Measurements from ENCODE around the gene KPTN.

Gene KPTN

GRCh38 chr19:47464675-47465419 lies 19.2 kb downstream of the KPTN start:
- no peak for FAIRE-seq

- FAIRE-seq = no peak
Observed at GRCh38 chr19:47461876-47462275, 22.1 kb downstream of the KPTN start.

GRCh38 chr19:47459477-47459876 lies 24.5 kb downstream of the KPTN start:
- FAIRE-seq = no peak

GRCh38 chr19:47458672-47459071 lies 25.3 kb downstream of the KPTN start:
- FAIRE-seq = no peak

GRCh38 chr19:47456721-47457474 lies 27.1 kb downstream of the KPTN start:
- no peak for FAIRE-seq

- FAIRE-seq = no peak
Observed at GRCh38 chr19:47450478-47450877, 33.5 kb downstream of the KPTN start.

- no peak for FAIRE-seq
Observed at GRCh38 chr19:47448360-47448727, 35.7 kb downstream of the KPTN start.

- FAIRE-seq = no peak
Observed at GRCh38 chr19:47447470-47448359, 36.3 kb downstream of the KPTN start.

GRCh38 chr19:47446534-47447469 lies 37.2 kb downstream of the KPTN start:
- no peak for FAIRE-seq

GRCh38 chr19:47445937-47446402 lies 38.0 kb downstream of the KPTN start:
- FAIRE-seq = no peak

GRCh38 chr19:47445527-47445926 lies 38.5 kb downstream of the KPTN start:
- no peak for FAIRE-seq

GRCh38 chr19:47444388-47444821 lies 39.6 kb downstream of the KPTN start:
- FAIRE-seq = no peak

GRCh38 chr19:47443331-47443730 lies 40.7 kb downstream of the KPTN start:
- FAIRE-seq = no peak

GRCh38 chr19:47438793-47439220 lies 45.2 kb downstream of the KPTN start:
- FAIRE-seq = no peak

- no peak for FAIRE-seq
Observed at GRCh38 chr19:47437500-47437899, 46.5 kb downstream of the KPTN start.

GRCh38 chr19:47436712-47437401 lies 47.2 kb downstream of the KPTN start:
- no peak for FAIRE-seq

- no peak for FAIRE-seq
Observed at GRCh38 chr19:47435883-47436417, 48.1 kb downstream of the KPTN start.

GRCh38 chr19:47435196-47435595 lies 48.8 kb downstream of the KPTN start:
- no peak for FAIRE-seq

- FAIRE-seq = no peak
Observed at GRCh38 chr19:47434088-47434487, 49.9 kb downstream of the KPTN start.

- FAIRE-seq = no peak
Observed at GRCh38 chr19:47433121-47433520, 50.9 kb downstream of the KPTN start.

- no peak for FAIRE-seq
Observed at GRCh38 chr19:47432499-47432898, 51.5 kb downstream of the KPTN start.
